Motor neuron (in vitro differentiated cells): ENCODE results near the gene PSMD12. TPM values are rescaled to one million over a fixed set of nuclear protein-coding genes. Genes with fewer than 3 reads are reported as not detected.
"Not testable (repeated sequence)": the region's sequence is repeated elsewhere in the genome, so short reads cannot be mapped to it uniquely, and the experiment has no call there.

Experiments used
- ATAC-seq, 8 experiments: fragments of 200-7000 bp; cut with Tn5 transposase; replicated peaks in 6 of 8; 2 replicates each; pipeline ENCODE4 v1.8.0; 2021; ENCODE audit warnings: mild to moderate bottlenecking in 8 of 8, moderate library complexity in 8 of 8
- H3K27ac ChIP-seq, 2 donors: fragments of 250-450 bp; sonication (Bioruptor Pico); 2 replicates each; pipeline ENCODE4 v1.9.0; 2021; ENCODE audit warnings: antibody characterized with exemption in 2 of 2, mild to moderate bottlenecking in 2 of 2, moderate library complexity in 1 of 2
- H3K4me1 ChIP-seq, 2 donors: fragments of 250-450 bp; sonication (Bioruptor Pico); replicated peaks in 1 of 2; 2 replicates each; pipeline ENCODE4 v1.6.1; 2021; ENCODE audit warnings: antibody characterized with exemption in 2 of 2, mild to moderate bottlenecking in 2 of 2, moderate library complexity in 1 of 2
- H3K4me3 ChIP-seq, 5 donors: fragments of 250-450 bp; sonication (Bioruptor Pico); 2 replicates each; pipeline ENCODE4 v1.9.0; 2021; ENCODE audit warnings: antibody characterized with exemption in 5 of 5, mild to moderate bottlenecking in 5 of 5, moderate library complexity in 4 of 5
- WGBS, 10 experiments: fragments of 450-650 bp; shearing (Covaris generic); methylation state at CpG; one replicate each; pipeline ENCODE4 v1.0.0; 2022; 5-methylcytosine and 5-hydroxymethylcytosine counted together
- in situ Hi-C, 9 experiments: fragments of 400-800 bp; cut with MboI; loops; one replicate each; pipeline ENCODE4 v1.15.0; 2021; ENCODE audit warnings: low sequenced_read_pairs in 9 of 9, low pct_unique_long_range_greater_than_20kb in 2 of 9; ENCODE audit not compliant: unreplicated experiment in 9 of 9
- total RNA-seq, 8 experiments: library from RNA; unstranded; fragments of 300-600 nt; gene quantifications; 2 replicates each; pipeline versions ENCODE4 v1.2.3 to v1.2.4, GENCODE V29; 2022

The PSMD12 gene
- total RNA-seq, 8 experiments from 2014 or later = 25.7 to 59.5 (median 39.6) TPM

GRCh38 chr17:67315865-67316264 is 50.5 kb downstream of the PSMD12 start:
- Histone ChIP-seq H3K27ac (no peak overlapping the region), H3K4me3 (no peak overlapping the region), H3K4me1 (no peaks in the 10 kb centered on the region)
- in situ Hi-C loops = no loop called here
- ATAC-seq = no peak

- Histone ChIP-seq H3K27ac (no peak overlapping the region), H3K4me1 (no peaks in the 10 kb centered on the region), H3K4me3 (no peak overlapping the region)
- WGBS, 10 experiments = 0 to 100% (median 82%) methylated on average over 1 to 6 of the region's 6 CpGs
- no peak for ATAC-seq
- in situ Hi-C loops = no loop called here
These were observed 54.1 kb downstream of the PSMD12 start for GRCh38 chr17:67312265-67312664.

- in situ Hi-C loops = no loop called here
- Histone ChIP-seq H3K27ac (no peak overlapping the region), H3K4me3 (no peak overlapping the region), H3K4me1 (no peaks in the 10 kb centered on the region)
- WGBS, 10 experiments = 20 to 100% (median 64%) methylated on average over 1 to 4 of the region's 4 CpGs; no CpG with 5 or more reads in 1 of the 10 experiments
- ATAC-seq = no peak
These were observed 54.8 kb downstream of the PSMD12 start for GRCh38 chr17:67311575-67311974.

GRCh38 chr17:67310406-67310805 is 56.0 kb downstream of the PSMD12 start:
- in situ Hi-C loops = no loop called here
- WGBS, 10 experiments = 80 to 95% (median 86%) methylated on average over 1 to 7 of the region's 10 CpGs; no CpG with 5 or more reads in 5 of the 10 experiments
- Histone ChIP-seq H3K4me1 (no peaks in the 10 kb centered on the region), H3K4me3 (no peak overlapping the region), H3K27ac (no peak overlapping the region)
- no peak for ATAC-seq

GRCh38 chr17:67305446-67306235 is 60.7 kb downstream of the PSMD12 start:
- WGBS, 10 experiments = 60 to 97% (median 83%) methylated on average over 1 to 9 of the region's 10 CpGs; no CpG with 5 or more reads in 1 of the 10 experiments

GRCh38 chr17:67297454-67297960 is 68.9 kb downstream of the PSMD12 start:
- H3K27ac ChIP-seq = peak overlapping the region in 1 of 2 donors; percentile 75
- in situ Hi-C loops = no loop called here
- ATAC-seq = peak in 5 of 8 experiments; percentile 64 to 80 (median 65)
- peaks cover 0 to 8% of the 10 kb centered on the region in 2 donors for H3K4me1 ChIP-seq
- 40 to 100% (median 84%) methylated on average over 1 to 10 of the region's 10 CpGs; no CpG with 5 or more reads in 3 of the 10 experiments for WGBS, 10 experiments
- H3K4me3 ChIP-seq = no peak overlapping the region

More at GRCh38 chr17:67305446-67306235, 60.7 kb downstream of the PSMD12 start:
- ATAC-seq, H3K27ac ChIP-seq, H3K4me3 ChIP-seq, H3K4me1 ChIP-seq, in situ Hi-C loops: not testable (repeated sequence)

- no peak overlapping the region for H3K4me3 ChIP-seq
- no peak for ATAC-seq
- peaks cover 0 to 9% of the 10 kb centered on the region in 2 donors for H3K4me1 ChIP-seq
- in situ Hi-C loops = no loop called here
- no peak overlapping the region for H3K27ac ChIP-seq
- 75 to 100% (median 95%) methylated on average over 2 to 12 of the region's 44 CpGs; no CpG with 5 or more reads in 6 of the 10 experiments for WGBS, 10 experiments
These were observed 71.8 kb downstream of the PSMD12 start for GRCh38 chr17:67294451-67295199.

- no peak overlapping the region for H3K4me3 ChIP-seq
These were observed 72.8 kb downstream of the PSMD12 start for GRCh38 chr17:67293251-67294203.

GRCh38 chr17:67290711-67291291 is 75.6 kb downstream of the PSMD12 start:
- ATAC-seq = peak in 3 of 8 experiments; percentile 21 to 71 (median 37)
- Histone ChIP-seq H3K4me3 (no peak overlapping the region), H3K4me1 (peaks cover 0 to 3% of the 10 kb centered on the region in 2 donors), H3K27ac (no peak overlapping the region)
- in situ Hi-C loops = no loop called here
- 10 to 100% (median 86%) methylated on average over 1 to 8 of the region's 11 CpGs for WGBS, 10 experiments

More at GRCh38 chr17:67293251-67294203, 72.8 kb downstream of the PSMD12 start:
- 22 to 100% (median 78%) methylated on average over 3 to 12 of the region's 32 CpGs for WGBS, 10 experiments
- peak in 4 of 8 experiments; percentile 40 to 94 (median 78) for ATAC-seq
- Histone ChIP-seq H3K27ac (no peak overlapping the region), H3K4me1 (peaks cover 0 to 12% of the 10 kb centered on the region in 2 donors)
- in situ Hi-C loops = no loop called here

- in situ Hi-C loops = no loop called here
These were observed 76.1 kb downstream of the PSMD12 start for GRCh38 chr17:67290244-67290643.

GRCh38 chr17:67289181-67289876 is 77.0 kb downstream of the PSMD12 start:
- no peak overlapping the region for H3K27ac ChIP-seq
- H3K4me1 ChIP-seq = peaks cover 0 to 3% of the 10 kb centered on the region in 2 donors
- WGBS, 10 experiments = 0 to 92% (median 42%) methylated on average over 1 to 8 of the region's 14 CpGs; no CpG with 5 or more reads in 2 of the 10 experiments
- peak in 7 of 8 experiments; percentile 9 to 51 (median 38) for ATAC-seq
- no peak overlapping the region for H3K4me3 ChIP-seq
- in situ Hi-C loops = no loop called here

More at GRCh38 chr17:67290244-67290643, 76.1 kb downstream of the PSMD12 start:
- WGBS, 10 experiments = 59 to 97% (median 86%) methylated on average over 1 to 3 of the region's 3 CpGs; no CpG with 5 or more reads in 4 of the 10 experiments
- Histone ChIP-seq H3K4me1 (peaks cover 0 to 3% of the 10 kb centered on the region in 2 donors), H3K27ac (no peak overlapping the region), H3K4me3 (no peak overlapping the region)
- ATAC-seq = no peak
